ENCODE measurements around the gene CCDC60.

CCDC60 gene

GRCh38 chr12:119385659-119386058 lies 51.1 kb downstream of the CCDC60 start:
- DNase-seq = no peak

DNA sequence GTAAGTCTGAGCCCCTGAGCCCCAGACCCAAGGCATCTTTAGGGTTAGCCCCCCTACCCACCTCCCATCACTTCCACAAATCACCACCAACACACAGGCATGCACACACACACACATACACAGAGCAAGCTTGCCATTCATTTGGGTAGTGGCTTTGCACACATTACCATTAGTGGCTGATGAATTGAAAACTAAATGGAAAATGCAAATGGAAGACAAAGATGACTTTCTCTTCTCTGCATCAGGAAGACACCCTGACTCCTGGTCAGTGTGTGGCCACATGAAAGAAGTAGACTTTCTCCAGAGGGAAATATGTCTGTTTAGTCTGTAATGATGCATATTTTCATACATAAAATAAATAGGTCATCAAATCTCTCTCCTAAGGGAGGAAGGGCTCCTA lies 55.2 kb downstream of the CCDC60 start:
- DNase-seq = no peak

- no peak for DNase-seq
Observed at GRCh38 chr12:119391673-119392072, 57.1 kb downstream of the CCDC60 start.

- DNase-seq = no peak
Observed at GRCh38 chr12:119393677-119394076, 59.1 kb downstream of the CCDC60 start.

DNA sequence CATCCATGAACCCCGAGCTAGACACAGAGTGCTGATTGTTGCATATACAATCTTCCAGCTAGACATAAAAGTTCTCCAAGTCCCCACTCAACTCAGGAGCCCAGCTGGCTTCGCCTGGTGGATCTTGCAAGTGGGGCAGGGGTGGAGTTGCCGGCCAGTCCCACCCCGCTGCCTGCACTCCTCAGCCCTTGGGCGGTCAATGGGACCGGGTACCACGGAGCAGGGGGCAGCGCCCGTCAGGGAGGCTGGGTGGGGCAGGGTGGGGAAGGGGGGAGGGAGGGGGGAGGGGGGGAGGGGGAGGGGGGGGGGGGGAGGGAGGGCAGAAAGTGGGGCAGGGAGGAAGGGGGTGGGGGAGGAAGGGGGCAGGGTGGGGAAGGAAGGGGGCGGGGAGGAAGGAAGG lies 63.0 kb downstream of the CCDC60 start:
- DNase-seq = no peak

DNA sequence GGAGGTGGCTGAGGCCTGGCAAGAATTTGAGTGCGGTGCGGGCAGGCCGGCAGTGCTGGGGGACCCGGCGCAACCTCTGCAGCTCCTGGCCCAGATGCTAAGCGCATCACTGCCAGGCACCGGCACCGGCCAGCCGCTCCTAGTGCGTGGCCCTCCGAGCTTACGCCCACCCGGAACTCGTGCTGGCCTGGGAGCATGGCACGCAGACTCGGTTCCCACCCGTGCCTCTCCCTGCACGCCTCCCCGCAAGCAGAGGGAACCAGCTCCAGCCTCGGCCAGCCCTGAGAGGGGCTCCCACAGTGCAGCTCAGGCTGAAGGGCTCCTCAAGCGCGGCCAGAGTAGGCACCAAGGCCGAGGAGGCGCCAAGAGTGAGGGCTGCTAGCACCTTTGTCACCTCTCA lies 63.7 kb downstream of the CCDC60 start:
- no peak for DNase-seq

DNA sequence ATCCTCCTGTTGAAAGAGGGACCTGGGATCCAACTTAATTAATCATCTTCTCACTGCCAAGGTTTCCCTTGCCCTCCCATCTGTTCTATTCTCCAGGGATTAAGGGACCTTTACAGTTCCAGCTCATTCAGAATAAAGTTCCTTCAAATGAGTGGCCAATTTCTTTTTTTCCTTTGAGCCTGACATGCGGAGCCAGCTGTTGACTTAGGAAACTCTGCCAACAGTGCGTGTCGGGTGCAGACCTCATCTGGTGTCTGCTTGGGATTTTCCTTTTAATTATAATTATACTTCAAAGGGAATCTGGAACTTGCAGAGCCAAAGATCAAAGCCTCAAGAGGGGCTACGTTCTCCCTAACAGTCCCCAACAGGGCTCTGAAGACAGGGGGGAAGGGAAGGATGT lies 64.8 kb downstream of the CCDC60 start:
- DNase-seq = no peak

GRCh38 chr12:119406308-119406707 lies 71.8 kb downstream of the CCDC60 start:
- no peak for DNase-seq

DNA sequence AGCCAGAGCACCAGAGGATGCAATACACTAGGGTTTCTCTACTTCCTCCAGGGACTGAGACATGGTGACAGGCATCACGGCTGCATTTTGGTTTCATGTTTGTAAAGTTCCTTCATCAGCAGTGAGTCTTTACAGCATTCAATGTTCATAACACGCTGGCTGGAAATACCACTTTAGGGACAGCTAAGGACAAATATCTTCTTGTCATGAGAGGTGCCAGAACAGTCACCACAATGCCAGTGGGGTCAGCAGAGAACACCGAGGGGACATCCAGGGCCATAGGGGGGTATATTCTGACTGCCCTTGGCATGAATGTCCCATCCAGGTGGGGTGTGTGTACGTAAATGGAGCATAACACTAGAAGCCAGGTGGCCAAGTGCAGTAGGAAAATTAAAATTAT lies 72.3 kb downstream of the CCDC60 start:
- DNase-seq = no peak

GRCh38 chr12:119409043-119409442 lies 74.5 kb downstream of the CCDC60 start:
- no peak for DNase-seq

GRCh38 chr12:119410396-119410795 lies 75.9 kb downstream of the CCDC60 start:
- no peak for DNase-seq

- DNase-seq = no peak
Observed at GRCh38 chr12:119412306-119412705, 77.8 kb downstream of the CCDC60 start.

- peak; percentile 33 for DNase-seq
Observed at GRCh38 chr12:119412811-119413794, 78.6 kb downstream of the CCDC60 start.

GRCh38 chr12:119415714-119416113 lies 81.2 kb downstream of the CCDC60 start:
- DNase-seq = no peak

- DNase-seq = no peak
Observed at GRCh38 chr12:119417440-119417839, 82.9 kb downstream of the CCDC60 start.

DNA sequence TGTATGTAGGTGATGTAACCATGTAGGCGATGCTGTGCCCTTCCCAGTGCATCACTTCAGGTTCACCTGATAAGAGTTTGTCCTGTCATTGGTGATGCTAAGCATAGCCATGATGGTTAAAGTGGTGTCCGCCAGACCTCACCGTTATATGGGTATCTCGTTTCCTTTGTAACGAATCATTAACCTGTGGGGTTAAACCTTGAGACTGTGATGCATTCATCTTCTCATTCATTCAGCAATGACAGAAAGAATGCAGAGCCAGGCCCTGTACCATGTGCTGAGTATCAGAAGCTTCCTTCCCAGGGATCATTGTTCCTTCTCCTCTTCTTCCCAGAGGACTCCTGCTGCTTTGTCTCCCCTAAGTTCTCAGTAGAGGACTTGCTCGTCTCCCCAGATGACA lies 84.9 kb downstream of the CCDC60 start:
- DNase-seq = no peak

GRCh38 chr12:119423285-119423684 lies 88.8 kb downstream of the CCDC60 start:
- no peak for DNase-seq

GRCh38 chr12:119425623-119426022 lies 91.1 kb downstream of the CCDC60 start:
- DNase-seq = no peak

DNA sequence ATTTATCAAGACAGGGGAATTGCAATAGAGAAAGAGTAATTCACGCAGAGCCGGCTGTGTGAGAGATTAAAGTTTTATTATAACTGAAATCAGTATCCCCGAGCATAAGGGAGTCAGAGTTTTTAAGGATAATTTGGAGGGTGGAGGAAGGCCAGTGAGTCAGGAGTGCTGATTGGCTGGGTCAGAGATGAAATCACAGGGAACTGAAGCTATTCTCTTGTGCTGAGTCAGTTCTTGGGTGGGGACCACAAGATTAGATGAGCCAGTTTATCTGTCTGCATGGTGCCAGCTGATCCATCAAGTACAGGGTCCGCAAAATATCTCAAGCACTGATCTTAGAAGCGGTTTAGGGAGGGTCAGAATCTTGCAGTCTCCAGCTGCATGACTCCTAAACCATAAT lies 96.6 kb downstream of the CCDC60 start:
- DNase-seq = no peak

GRCh38 chr12:119432949-119433348 lies 98.4 kb downstream of the CCDC60 start:
- DNase-seq = peak; percentile 19

DNA sequence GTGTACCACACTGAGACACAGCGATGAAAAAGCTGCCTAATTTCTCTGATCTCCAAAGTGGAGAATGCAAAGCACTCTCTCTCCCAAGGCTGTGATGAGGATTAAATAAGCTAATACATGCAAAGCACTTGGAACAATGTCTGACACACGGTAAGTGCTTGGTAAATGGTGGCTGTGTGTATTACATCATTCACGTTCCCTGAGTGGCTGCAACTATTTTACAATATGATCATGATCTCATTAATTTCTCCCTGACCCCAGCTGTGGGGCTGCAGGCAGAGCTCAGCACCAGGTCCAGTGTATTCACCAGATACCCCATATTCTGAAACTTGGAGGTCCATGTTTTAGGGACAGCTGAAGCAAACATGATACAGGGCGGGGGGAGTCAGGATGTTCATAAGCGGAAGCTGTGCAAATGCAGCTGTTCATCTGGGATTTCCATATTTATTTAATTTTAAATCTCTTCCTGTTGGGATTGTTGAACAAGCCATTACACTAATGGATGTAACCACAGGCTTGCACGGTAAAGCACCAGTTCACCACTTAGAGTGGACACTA lies 106.4 kb downstream of the CCDC60 start:
- DNase-seq = no peak

GRCh38 chr12:119444462-119445044 lies 110.0 kb downstream of the CCDC60 start:
- no peak for DNase-seq

DNA sequence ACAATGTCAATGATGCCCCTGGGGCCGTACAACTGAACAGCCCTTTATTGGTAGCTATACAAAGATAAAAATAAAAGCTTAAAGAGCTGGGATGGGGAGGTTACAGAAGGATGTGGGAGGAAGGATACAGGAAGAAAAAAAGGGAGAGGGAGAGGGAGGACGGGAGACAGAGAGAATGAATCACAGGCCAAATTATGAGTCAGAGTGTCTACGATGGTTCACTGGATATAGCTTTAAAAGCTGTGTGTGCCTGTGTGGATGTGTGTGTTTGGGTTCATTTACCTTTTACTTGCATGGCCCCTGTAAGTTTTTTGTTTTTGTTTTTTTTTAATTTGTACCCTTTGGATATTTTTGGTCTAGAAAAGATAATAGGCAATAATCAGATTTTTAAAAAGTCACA lies 111.9 kb downstream of the CCDC60 start:
- DNase-seq = no peak

GRCh38 chr12:119447126-119447525 lies 112.6 kb downstream of the CCDC60 start:
- no peak for DNase-seq

Measured in right kidney (tissue), 1 donor.